HEK293T (cell line): ENCODE data around the gene ARID4B.
"Not testable (repeated sequence)": the region's sequence is repeated elsewhere in the genome, so short reads cannot be mapped to it uniquely, and the experiment has no call there.

ENCODE experiments used
- CTCF ChIA-PET: fragments of 350-600 bp; formaldehyde crosslinking; extraction: SDS; loops from one replicate; lab custom pipeline; 2021; ENCODE audit warnings: antibody characterized with exemption, inconsistent platforms; lab: Yijun Ruan, JAX
- POLR2A ChIA-PET: fragments of 350-600 bp; formaldehyde crosslinking; extraction: SDS; loops from one replicate; lab custom pipeline; 2020; ENCODE audit warnings: antibody characterized with exemption, inconsistent platforms; lab: Yijun Ruan, JAX
- DNase-seq: peaks from one replicate; pipeline ENCODE4 v3.0.0; 2012; ENCODE audit warnings: mixed read lengths; ENCODE audit errors: extremely low spot score
- ARNT ChIP-seq: fragments of 450-650 bp; IDR thresholded peaks from 2 replicates; pipeline ENCODE4 v1.6.1; 2017; ENCODE audit warnings: mild to moderate bottlenecking
- BHLHE40 ChIP-seq: fragments of 450-650 bp; IDR thresholded peaks from 2 replicates; pipeline ENCODE4 v1.6.1; 2016; ENCODE audit warnings: mild to moderate bottlenecking, moderate library complexity, borderline replicate concordance
- CTBP1 ChIP-seq: fragments of 450-650 bp; IDR thresholded peaks from 2 replicates; pipeline ENCODE4 v1.6.1; 2016; ENCODE audit warnings: borderline replicate concordance
- ELF4 ChIP-seq: fragments of 450-650 bp; IDR thresholded peaks from 2 replicates; pipeline ENCODE4 v1.6.1; 2017; ENCODE audit warnings: antibody characterized with exemption
- FOXA1 ChIP-seq: fragments of 450-650 bp; IDR thresholded peaks from 2 replicates; pipeline ENCODE4 v1.6.1; 2016; ENCODE audit warnings: mild to moderate bottlenecking
- FOXK2 ChIP-seq: fragments of 450-650 bp; IDR thresholded peaks from 2 replicates; pipeline ENCODE4 v1.6.1; 2016; ENCODE audit warnings: mild to moderate bottlenecking
- FOXM1 ChIP-seq: fragments of 450-650 bp; IDR thresholded peaks from 2 replicates; pipeline ENCODE4 v1.6.1; 2017; ENCODE audit warnings: mild to moderate bottlenecking, borderline replicate concordance
- HDGF ChIP-seq: fragments of 450-650 bp; IDR thresholded peaks from 2 replicates; pipeline ENCODE4 v1.6.1; 2017; ENCODE audit warnings: antibody characterized with exemption, borderline replicate concordance
- L3MBTL2 ChIP-seq: fragments of 450-650 bp; conservative IDR thresholded peaks from 2 replicates; pipeline ENCODE4 v1.6.1; 2016; ENCODE audit warnings: mild to moderate bottlenecking
- LEF1 ChIP-seq: fragments of 450-650 bp; IDR thresholded peaks from 2 replicates; pipeline ENCODE4 v1.6.1; 2017; ENCODE audit warnings: mild to moderate bottlenecking, borderline replicate concordance
- NFRKB ChIP-seq: fragments of 450-650 bp; IDR thresholded peaks from 2 replicates; pipeline ENCODE4 v1.6.1; 2016; ENCODE audit warnings: mild to moderate bottlenecking, moderate library complexity
- SP1 ChIP-seq: fragments of 450-650 bp; IDR thresholded peaks from 2 replicates; pipeline ENCODE4 v1.6.1; 2017
- SUZ12 ChIP-seq: fragments of 450-650 bp; IDR thresholded peaks from 2 replicates; pipeline ENCODE4 v1.6.1; 2016; ENCODE audit warnings: mild to moderate bottlenecking
- TARDBP ChIP-seq: fragments of 450-650 bp; IDR thresholded peaks from 2 replicates; pipeline ENCODE4 v1.6.1; 2016
- ZNF384 ChIP-seq: fragments of 450-650 bp; IDR thresholded peaks from 2 replicates; pipeline ENCODE4 v1.6.1; 2016
- TF ChIP-seq, protein P1 (sequence below): fragments of 450-650 bp; IDR thresholded peaks from 2 replicates; pipeline ENCODE4 v1.6.1; 2016

The ARID4B gene

DNA sequence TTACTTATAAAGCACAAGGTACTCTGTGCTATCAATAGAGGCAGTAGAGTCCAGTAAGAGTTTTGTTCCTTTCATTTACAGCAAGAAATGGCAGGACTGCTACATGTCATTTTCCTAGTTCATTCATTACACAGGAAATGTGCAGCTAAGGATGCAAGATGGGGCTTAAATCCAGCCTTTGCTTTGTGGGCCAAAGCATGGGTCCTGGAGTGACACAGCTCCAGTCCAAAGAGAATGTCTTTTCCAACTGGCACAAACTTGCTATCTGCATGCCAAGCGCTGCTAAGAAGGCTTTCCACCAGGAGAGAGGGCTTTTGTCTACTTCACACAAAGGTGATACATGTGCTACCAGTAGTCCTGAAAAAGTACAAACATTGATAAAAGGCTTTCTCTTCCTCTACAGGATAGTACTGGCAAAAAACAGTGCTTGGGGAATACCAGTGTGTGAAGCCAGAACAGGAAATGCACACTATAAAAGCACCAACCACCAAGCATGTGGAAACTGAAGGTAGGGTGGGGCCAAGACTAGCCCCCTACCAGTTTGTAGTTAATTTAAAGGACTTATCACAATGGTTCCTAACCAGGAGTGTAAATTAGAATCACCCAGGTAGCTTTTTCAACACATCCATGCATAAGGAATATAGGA is 68.7 kb downstream of the ARID4B start:
- no peak for DNase-seq
- POLR2A ChIA-PET, result interaction anchor here (1.0 to 1.2 kb wide), 3 partner anchors 98 to 246 kb away, joined by 3 to 5 read pairs (median 3); partner anchors contain the start of genes RBM34 and TBCE
- TF ChIP-seq L3MBTL2, result no peak
- TF ChIP-seq ARNT, result no peak
- TF ChIP-seq LEF1, result no peak
- no peak for TF ChIP-seq NFRKB
- CTCF ChIA-PET, result interaction anchor here (0.8 kb wide), 1 partner anchor 157 kb away, joined by 4 read pairs; no protein-coding TSS in a partner anchor

DNA sequence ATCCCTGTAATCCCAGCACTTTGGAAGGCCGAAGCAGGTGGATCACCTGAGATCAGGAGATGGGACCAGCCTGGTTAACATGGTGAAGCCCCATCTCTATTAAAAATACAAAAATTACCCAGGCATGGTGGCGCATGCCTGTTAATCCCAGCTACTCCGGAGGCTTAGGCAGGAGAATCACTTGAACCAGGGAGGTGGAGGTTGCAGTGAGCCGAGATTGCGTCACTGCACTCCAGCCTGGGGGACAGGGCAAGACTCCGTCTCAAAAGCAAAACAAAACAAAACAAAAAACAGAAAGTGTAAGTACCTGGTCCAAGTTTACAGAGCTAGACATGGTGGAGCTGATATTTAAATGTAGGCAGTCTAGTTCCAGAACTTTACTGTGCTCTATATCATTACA is 69.9 kb downstream of the ARID4B start:
- POLR2A ChIA-PET, result interaction anchor here (0.7 to 1.2 kb wide), 3 partner anchors 70 to 247 kb away, joined by 3 read pairs; partner anchors contain the start of genes ARID4B, GGPS1 and RBM34
- CTCF ChIA-PET, DNase-seq: not testable (repeated sequence)

DNA sequence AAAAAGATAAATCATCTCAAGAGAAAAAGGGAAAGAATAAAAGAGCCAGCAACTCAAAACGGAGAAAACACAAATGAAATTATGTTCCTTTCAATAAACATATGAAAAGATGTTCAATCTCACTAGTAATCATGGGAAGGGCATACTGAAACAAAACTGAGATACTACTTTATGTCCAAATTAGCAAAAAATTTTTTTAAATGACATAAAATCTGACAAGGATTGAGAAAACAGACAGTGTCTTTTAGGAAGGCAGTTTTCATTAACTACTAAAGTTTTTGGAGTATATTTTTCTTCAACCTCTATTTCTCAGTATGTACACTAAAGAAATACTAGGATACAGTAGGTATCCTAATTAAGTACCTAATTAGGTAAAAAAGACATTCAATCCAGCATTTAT is 73.3 kb downstream of the ARID4B start:
- TF ChIP-seq SP1 (no peak), LEF1 (no peak), ELF4 (no peak), FOXM1 (no peak), ARNT (no peak), FOXA1 (no peak), CTBP1 (no peak), FOXK2 (no peak), TARDBP (no peak), NFRKB (no peak), BHLHE40 (no peak), L3MBTL2 (no peak), SUZ12 (no peak)
- TF ChIP-seq, protein P1, sequence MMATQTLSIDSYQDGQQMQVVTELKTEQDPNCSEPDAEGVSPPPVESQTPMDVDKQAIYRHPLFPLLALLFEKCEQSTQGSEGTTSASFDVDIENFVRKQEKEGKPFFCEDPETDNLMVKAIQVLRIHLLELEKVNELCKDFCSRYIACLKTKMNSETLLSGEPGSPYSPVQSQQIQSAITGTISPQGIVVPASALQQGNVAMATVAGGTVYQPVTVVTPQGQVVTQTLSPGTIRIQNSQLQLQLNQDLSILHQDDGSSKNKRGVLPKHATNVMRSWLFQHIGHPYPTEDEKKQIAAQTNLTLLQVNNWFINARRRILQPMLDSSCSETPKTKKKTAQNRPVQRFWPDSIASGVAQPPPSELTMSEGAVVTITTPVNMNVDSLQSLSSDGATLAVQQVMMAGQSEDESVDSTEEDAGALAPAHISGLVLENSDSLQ, result no peak
- POLR2A ChIA-PET, result no interaction called here
- CTCF ChIA-PET, result interaction anchor here (0.8 kb wide), 1 partner anchor 161 kb away, joined by 3 read pairs; no protein-coding TSS in a partner anchor
- DNase-seq, result no peak

DNA sequence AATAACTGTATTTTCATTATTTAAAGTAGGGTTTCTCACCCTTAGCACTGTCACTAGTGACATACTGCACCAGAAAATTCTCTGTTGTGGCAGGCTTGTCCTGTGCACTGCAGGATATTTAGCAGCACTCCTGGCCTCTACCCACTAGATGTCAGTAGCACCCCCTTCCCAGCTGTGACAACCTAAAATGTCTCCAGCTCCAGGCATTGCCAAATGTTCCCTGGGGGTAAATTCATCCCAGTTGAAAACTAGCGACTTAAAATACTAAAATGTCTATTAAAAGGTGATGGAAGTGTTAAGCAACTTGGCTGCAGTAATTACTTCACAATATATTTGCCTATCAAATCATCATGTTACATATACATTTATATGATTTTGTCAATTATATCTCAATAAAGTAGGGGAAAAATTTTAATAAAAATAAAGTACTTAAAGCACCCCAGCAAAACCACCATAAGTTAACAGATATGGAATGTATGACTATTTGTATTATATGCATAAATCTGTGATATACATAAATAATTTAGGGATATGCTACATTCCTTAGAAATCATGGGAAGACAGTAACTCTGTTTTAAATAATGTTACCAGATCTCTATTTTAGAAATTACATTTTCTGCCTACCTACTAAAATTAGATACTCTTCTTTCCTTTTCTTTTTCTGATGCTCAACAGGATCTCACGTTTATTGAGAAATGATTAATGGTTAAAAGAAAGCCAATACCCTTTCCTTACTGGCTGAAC is 74.6 kb downstream of the ARID4B start:
- TF ChIP-seq, protein P1, result peak; percentile 20; the same call in 1 of the 2 replicates
- TF ChIP-seq HDGF (no peak), SUZ12 (no peak), ARNT (0 out of 2 replicates have a peak, but pooled peaks have one; percentile 20), BHLHE40 (no peak)
- CTCF ChIA-PET, result interaction anchor here (0.6 to 1.0 kb wide), 8 partner anchors 8 to 189 kb away, joined by 3 to 12 read pairs (median 4); no protein-coding TSS in a partner anchor
- DNase-seq, result peak; percentile 59
- POLR2A ChIA-PET, result interaction anchor here (1.0 kb wide), 1 partner anchor 75 kb away, joined by 4 read pairs; the partner anchor contains the start of genes ARID4B and GGPS1

DNA sequence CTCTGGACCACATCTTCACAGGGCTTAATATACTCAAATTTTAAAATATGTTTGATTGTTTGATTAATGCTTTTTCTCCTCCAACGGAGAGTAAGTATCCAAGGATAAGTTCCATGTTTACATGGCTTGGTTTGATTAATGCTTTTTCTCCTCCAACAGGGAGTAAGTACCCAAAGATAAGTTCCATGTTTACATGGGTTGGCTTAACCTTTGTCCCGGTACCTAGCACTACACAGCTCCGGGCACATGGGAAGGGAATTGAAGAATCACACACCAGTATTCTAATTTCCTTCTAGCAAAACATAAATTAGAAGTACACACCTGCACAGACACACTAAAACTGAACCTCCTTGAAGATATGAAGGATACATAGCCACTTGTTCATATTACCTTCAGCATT is 77.5 kb downstream of the ARID4B start:
- no peak for TF ChIP-seq LEF1
- TF ChIP-seq BHLHE40, result no peak
- TF ChIP-seq ELF4, result no peak
- TF ChIP-seq ZNF384, result no peak
- TF ChIP-seq FOXM1, result no peak
- TF ChIP-seq ARNT, result no peak
- TF ChIP-seq HDGF, result no peak
- TF ChIP-seq, protein P1, result no peak
- TF ChIP-seq TARDBP, result no peak
- no peak for TF ChIP-seq L3MBTL2
- TF ChIP-seq FOXK2, result no peak
- TF ChIP-seq SP1, result no peak
- TF ChIP-seq FOXA1, result no peak
- TF ChIP-seq CTBP1, result no peak
- no peak for TF ChIP-seq NFRKB
- POLR2A ChIA-PET, result no interaction called here
- CTCF ChIA-PET, result interaction anchor here (1.5 to 1.7 kb wide), 3 partner anchors 165 to 166 kb away, joined by 4 to 6 read pairs (median 4); no protein-coding TSS in a partner anchor
- DNase-seq, result no peak
